RWPE2 (cell line): Measurements from ENCODE around the gene BIN1.

Source experiments
- ATAC-seq: fragments of 200-7000 bp; cut with Tn5 transposase; 3 replicates; pipeline ENCODE4 v1.9.1; 2021; ENCODE audit warnings: low read depth
- DNase-seq: peaks from one replicate; pipeline ENCODE4 v3.0.0-alpha.2; 2020; ENCODE audit warnings: low spot score
- H3K27ac ChIP-seq: fragments of 450-650 bp; 2 replicates; pipeline ENCODE4 v1.5.1; 2017; ENCODE audit warnings: mild to moderate bottlenecking; ENCODE audit not compliant: poor library complexity, severe bottlenecking
- H3K27me3 ChIP-seq: fragments of 250-450 bp; sonication (Bioruptor Pico); 2 replicates; pipeline ENCODE4 v1.5.1; 2021; ENCODE audit warnings: mild to moderate bottlenecking, moderate library complexity; ENCODE audit not compliant: insufficient read depth, poor library complexity, severe bottlenecking
- H3K36me3 ChIP-seq: fragments of 250-450 bp; sonication (Bioruptor Pico); 2 replicates; pipeline ENCODE4 v1.5.1; 2020; ENCODE audit warnings: low read depth, mild to moderate bottlenecking, moderate library complexity
- H3K4me1 ChIP-seq: fragments of 250-450 bp; sonication (Bioruptor Pico); 2 replicates; pipeline ENCODE4 v1.5.1; 2021; ENCODE audit warnings: mild to moderate bottlenecking, moderate library complexity; ENCODE audit not compliant: insufficient read depth, poor library complexity, severe bottlenecking
- H3K4me3 ChIP-seq: fragments of 250-450 bp; sonication (Bioruptor Pico); 2 replicates; pipeline ENCODE4 v1.5.1; 2021; ENCODE audit warnings: mild to moderate bottlenecking, moderate library complexity; ENCODE audit not compliant: severe bottlenecking
- H3K9me3 ChIP-seq: fragments of 250-450 bp; sonication (Bioruptor Pico); 2 replicates; pipeline ENCODE4 v1.5.1; 2021; ENCODE audit warnings: mild to moderate bottlenecking, moderate library complexity; ENCODE audit not compliant: severe bottlenecking
- TF ChIP-seq, protein P1 (sequence below): fragments of 450-650 bp; IDR thresholded peaks from one replicate; pipeline ENCODE4 v1.5.1; 2017; ENCODE audit warnings: mild to moderate bottlenecking, moderate library complexity; ENCODE audit not compliant: poor library complexity, severe bottlenecking

BIN1 gene

DNA sequence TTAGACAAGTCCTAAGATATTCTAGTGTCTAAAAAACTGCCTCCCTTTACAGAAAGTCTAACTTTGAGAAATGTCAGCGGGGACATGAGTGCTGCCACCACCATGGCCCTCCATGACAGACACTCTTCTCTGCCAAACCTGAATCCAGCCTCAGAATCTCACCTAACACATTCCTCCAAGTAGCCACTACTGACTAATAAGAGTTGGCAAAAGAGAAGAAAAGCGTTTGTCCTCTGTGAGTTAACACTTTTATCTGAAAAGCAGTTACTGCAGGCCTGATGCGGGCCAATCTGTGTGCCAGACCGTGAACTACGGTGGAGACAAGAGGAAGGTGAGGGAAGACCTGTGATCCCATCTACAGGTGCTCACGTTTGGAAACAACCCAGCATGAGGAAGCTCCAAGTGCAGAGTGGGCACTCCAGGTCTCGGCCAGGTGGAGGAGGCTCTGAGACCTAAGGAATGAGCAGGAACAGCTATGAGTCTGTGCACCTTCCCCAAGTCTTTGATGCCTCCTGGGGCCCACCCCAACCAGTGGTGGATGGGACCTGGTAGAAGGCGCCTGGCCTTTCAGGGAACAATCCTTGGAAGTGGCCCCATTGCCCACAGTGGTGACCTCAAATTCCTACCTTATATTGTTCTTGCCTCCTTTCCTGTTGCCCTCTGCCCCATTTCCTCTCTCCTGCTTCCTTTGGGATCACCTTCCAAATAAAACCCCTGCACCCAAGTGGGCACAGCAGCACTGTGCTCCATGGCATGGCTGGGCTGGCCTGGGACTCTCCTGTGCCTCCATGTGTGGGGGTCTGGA lies 91.6 kb downstream of the BIN1 start:
- TF ChIP-seq, protein P1, sequence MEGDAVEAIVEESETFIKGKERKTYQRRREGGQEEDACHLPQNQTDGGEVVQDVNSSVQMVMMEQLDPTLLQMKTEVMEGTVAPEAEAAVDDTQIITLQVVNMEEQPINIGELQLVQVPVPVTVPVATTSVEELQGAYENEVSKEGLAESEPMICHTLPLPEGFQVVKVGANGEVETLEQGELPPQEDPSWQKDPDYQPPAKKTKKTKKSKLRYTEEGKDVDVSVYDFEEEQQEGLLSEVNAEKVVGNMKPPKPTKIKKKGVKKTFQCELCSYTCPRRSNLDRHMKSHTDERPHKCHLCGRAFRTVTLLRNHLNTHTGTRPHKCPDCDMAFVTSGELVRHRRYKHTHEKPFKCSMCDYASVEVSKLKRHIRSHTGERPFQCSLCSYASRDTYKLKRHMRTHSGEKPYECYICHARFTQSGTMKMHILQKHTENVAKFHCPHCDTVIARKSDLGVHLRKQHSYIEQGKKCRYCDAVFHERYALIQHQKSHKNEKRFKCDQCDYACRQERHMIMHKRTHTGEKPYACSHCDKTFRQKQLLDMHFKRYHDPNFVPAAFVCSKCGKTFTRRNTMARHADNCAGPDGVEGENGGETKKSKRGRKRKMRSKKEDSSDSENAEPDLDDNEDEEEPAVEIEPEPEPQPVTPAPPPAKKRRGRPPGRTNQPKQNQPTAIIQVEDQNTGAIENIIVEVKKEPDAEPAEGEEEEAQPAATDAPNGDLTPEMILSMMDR: no peak
- Histone ChIP-seq H3K36me3 (no peaks in the 10 kb centered on the region), H3K4me1 (peaks cover 28% of the 10 kb centered on the region), H3K27ac (peak overlapping the region; percentile 58), H3K9me3 (no peaks in the 10 kb centered on the region), H3K4me3 (no peak overlapping the region), H3K27me3 (no peaks in the 10 kb centered on the region)
- DNase-seq (no peak), ATAC-seq (no peak)

DNA sequence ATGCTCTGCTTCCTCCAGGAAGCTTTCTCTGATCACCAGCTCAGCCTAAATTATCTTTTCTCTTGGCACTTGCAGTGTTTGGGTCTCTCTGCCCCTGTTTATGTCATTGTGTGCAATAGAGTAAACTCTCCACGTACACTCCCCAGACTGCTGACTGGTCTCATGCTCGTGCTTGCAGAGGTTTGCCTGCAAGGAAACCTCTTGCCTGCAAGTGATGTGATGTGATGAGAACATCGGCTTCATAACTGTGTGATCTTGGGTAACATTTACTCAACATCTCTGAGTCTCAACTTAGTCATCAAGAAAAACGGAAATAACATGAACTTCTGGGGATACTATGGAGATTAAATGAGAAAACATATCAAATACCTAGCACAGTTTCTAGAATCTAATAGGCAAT lies 92.3 kb downstream of the BIN1 start:
- H3K27ac ChIP-seq: peak overlapping the region; percentile 58
- peak; percentile 96 for ATAC-seq
- no peaks in the 10 kb centered on the region for H3K27me3 ChIP-seq
- H3K36me3 ChIP-seq: no peaks in the 10 kb centered on the region
- no peak overlapping the region for H3K4me3 ChIP-seq
- no peaks in the 10 kb centered on the region for H3K9me3 ChIP-seq
- peaks cover 28% of the 10 kb centered on the region for H3K4me1 ChIP-seq
- TF ChIP-seq, protein P1: no peak
- DNase-seq: peak; percentile 73

DNA sequence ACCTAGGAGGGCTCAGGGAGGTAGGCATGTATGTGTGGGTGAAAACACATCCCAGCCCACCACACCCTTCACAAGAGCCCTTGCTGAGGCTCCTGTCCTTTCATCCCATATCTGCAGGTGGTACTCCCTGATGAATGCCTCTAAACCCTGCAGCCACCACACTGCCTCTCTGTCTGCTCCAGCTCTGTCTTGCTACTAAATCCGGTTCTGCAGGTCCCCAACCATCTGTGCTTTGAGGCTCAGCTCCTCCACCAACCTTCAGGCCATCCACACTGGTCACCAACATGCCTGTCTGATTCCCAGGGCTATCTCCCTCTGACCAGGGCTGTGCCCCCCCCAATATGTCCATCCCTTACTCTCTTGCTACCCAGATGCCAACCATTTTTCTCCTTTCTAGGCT lies 92.7 kb downstream of the BIN1 start:
- Histone ChIP-seq H3K27ac (peak overlapping the region; percentile 58), H3K36me3 (no peaks in the 10 kb centered on the region), H3K27me3 (no peaks in the 10 kb centered on the region), H3K9me3 (no peaks in the 10 kb centered on the region), H3K4me1 (peaks cover 28% of the 10 kb centered on the region), H3K4me3 (no peak overlapping the region)
- TF ChIP-seq, protein P1: no peak
- DNase-seq (no peak), ATAC-seq (no peak; the same call in 1 of the 3 replicates)

DNA sequence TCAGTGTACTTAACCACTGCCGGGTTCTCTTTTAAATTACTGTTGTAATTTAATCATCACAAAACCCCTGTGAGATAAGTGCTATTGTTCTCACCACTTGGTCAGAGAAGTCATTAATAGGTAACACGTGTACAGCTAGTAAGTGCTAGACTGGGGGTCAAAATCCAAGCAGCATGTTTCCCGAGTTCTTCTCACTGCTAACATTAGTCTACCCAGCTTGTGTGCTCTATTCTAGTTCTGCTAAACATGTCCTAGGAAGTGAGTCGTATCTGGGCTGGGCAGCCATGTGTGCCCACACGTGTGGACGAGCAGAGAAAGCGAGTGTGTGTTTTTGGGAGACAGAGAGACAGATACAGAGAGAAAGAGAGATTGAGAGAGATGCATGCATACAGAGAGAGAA lies 94.1 kb downstream of the BIN1 start:
- H3K27ac ChIP-seq: no peak overlapping the region
- no peaks in the 10 kb centered on the region for H3K27me3 ChIP-seq
- no peaks in the 10 kb centered on the region for H3K36me3 ChIP-seq
- H3K9me3 ChIP-seq: no peaks in the 10 kb centered on the region
- H3K4me1 ChIP-seq: peaks cover 30% of the 10 kb centered on the region
- no peak overlapping the region for H3K4me3 ChIP-seq
- ATAC-seq (no peak), DNase-seq (no peak)
- TF ChIP-seq, protein P1: no peak

DNA sequence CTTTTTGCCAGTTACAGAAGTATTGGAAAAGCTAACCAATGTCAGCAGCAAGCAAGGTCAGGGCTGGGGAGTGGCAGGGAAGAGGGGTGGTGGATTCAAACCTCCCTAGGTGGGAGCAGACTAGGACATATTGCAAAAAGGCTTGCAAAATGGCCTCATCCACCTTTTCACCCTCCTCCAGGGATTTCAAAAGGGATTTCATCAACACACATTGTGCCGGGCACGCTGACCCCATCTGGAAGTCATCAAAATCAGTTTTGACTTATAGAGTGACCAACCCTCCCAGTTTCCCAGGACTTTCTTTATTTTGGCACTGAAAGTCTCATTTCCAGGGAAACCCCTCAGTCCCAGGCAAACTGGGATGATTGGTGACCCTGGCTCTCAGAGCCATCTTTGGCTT lies 94.7 kb downstream of the BIN1 start:
- TF ChIP-seq, protein P1: no peak
- Histone ChIP-seq H3K27me3 (no peaks in the 10 kb centered on the region), H3K36me3 (no peaks in the 10 kb centered on the region), H3K9me3 (no peaks in the 10 kb centered on the region), H3K27ac (no peak overlapping the region), H3K4me1 (peaks cover 37% of the 10 kb centered on the region), H3K4me3 (no peak overlapping the region)
- ATAC-seq (no peak), DNase-seq (no peak)
